Left lung (tissue), 10 donors: ENCODE results near the gene UST. TPM values are rescaled to one million over a fixed set of nuclear protein-coding genes. Genes with fewer than 3 reads are reported as not detected.

Experiments used
- ATAC-seq: fragments of 200-7000 bp; cut with Tn5 transposase; one replicate; pipeline ENCODE4 v1.9.1; 2020; ENCODE audit warnings: moderate library complexity
- DNase-seq, 4 donors: peaks; one replicate each; pipeline ENCODE4 v3.0.0-alpha.2; 2013 to 2020
- H3K27ac ChIP-seq, 2 donors: fragments of 200-600 bp; sonication (generic) in 1 of 2; one replicate each; pipeline versions ENCODE4 v1.5.0 to v1.8.0; 2020 to 2021
- H3K27me3 ChIP-seq, 2 donors: fragments of 200-600 bp; sonication (generic) in 1 of 2; one replicate each; pipeline versions ENCODE4 v1.5.0 to v1.8.0; 2020 to 2021
- H3K36me3 ChIP-seq, 2 donors: fragments of 200-600 bp; sonication (generic) in 1 of 2; one replicate each; pipeline versions ENCODE4 v1.5.0 to v1.8.0; 2020 to 2021
- H3K4me1 ChIP-seq, 2 donors: fragments of 200-600 bp; one replicate each; pipeline ENCODE4 v1.8.0; 2021
- H3K4me3 ChIP-seq, 2 donors: fragments of 200-600 bp; sonication (generic) in 1 of 2; one replicate each; pipeline versions ENCODE4 v1.5.0 to v1.8.0; 2020 to 2021; ENCODE audit warnings: mild to moderate bottlenecking in 1 of 2
- H3K9me3 ChIP-seq, 2 donors: fragments of 200-600 bp; sonication (generic) in 1 of 2; one replicate each; pipeline versions ENCODE4 v1.5.0 to v1.8.0; 2020 to 2021
- CTCF ChIP-seq, 2 donors: fragments of 200-600 bp; sonication (generic) in 1 of 2; IDR thresholded peaks; one replicate each; pipeline versions ENCODE4 v1.5.0 to v1.8.0; 2021; ENCODE audit warnings: antibody characterized with exemption in 2 of 2
- intact Hi-C, 2 donors: fragments of 100-400 bp; cut with DNase I; formaldehyde crosslinking; loops; one replicate each; pipeline versions ENCODE4 v1.11.2 to v1.14.2; 2022
- polyA plus RNA-seq, 6 donors: library from polyadenylated mRNA; unstranded; fragments of 120-200 nt; gene quantifications; one replicate each; pipeline ENCODE4 v1.2.1, GENCODE V29; 2013; ENCODE audit not compliant: insufficient read length in 6 of 6
- total RNA-seq, 2 donors: library from RNA; stranded (reverse); fragmentation: NEBNext Ultra II Directional; extraction: Animal tissue kit (Norgen Biotek cat#: 25700); gene quantifications; one replicate each; pipeline ENCODE4 v1.2.1, GENCODE V29; 2021
- donor health status: DM: no; HTN: yes; CAD: no.
- donor health status: DM: no; HTN: no; CAD: no.

The UST gene
- total and polyA plus RNA-seq, 8 donors: 7.4 to 17.0 (median 9.5) TPM

DNA sequence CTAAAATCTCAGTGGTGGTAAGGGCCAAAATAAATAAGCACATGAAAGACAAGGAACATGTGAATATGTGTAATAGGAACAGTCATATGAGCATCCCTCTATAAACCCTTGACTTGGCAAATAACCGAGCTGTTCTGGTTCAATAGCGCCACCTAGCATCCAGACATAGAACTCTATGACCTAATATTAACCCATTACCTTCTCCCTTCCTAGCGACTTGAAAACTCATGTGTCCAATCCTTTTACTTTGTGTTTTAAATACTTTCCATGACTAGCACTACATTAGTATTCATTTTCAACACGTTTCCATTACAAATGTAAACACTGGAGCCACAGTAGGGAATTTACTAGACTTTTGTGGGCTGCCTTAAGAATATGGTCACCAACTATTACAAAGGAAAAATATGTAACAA is 279.7 kb downstream of the UST start:
- no peak overlapping the region for H3K27ac ChIP-seq
- DNase-seq (peak in 1 of 4 donors; percentile 22), ATAC-seq (peak; percentile 67)
- intact Hi-C loops: no loop called here
- H3K27me3 ChIP-seq: no peaks in the 10 kb centered on the region
- no peak overlapping the region for H3K4me3 ChIP-seq
- H3K9me3 ChIP-seq: peaks cover 0 to 4% of the 10 kb centered on the region in 2 donors
- no peaks in the 10 kb centered on the region for H3K36me3 ChIP-seq
- peaks cover 5 to 6% of the 10 kb centered on the region in 2 donors for H3K4me1 ChIP-seq
- peak; percentile 20 to 31 for TF ChIP-seq CTCF (IDR thresholded peaks at IDR 0.05)

DNA sequence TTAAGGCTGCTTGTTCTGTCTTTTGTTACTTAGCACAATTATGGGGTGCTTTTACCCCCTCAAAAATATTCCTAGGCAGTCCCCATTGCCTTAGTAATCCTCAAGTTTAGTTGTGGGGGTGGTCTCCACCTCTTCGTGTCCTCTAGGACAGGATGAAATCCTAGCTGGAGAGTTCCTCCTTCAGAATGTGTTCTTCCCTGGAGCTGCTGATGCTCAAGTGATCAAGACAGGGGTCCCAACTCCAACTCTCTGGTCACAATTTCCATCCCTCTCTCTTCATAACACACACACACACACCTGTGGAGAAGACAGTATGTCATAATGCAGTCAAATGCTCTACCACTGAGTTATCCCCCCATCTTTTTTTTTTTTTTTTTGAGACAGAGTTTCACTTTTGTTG is 280.7 kb downstream of the UST start:
- no peak for TF ChIP-seq CTCF (IDR thresholded peaks at IDR 0.05)
- Histone ChIP-seq H3K36me3 (no peaks in the 10 kb centered on the region), H3K9me3 (peaks cover 0 to 4% of the 10 kb centered on the region in 2 donors), H3K27ac (no peak overlapping the region), H3K27me3 (no peaks in the 10 kb centered on the region), H3K4me3 (no peak overlapping the region), H3K4me1 (peaks cover 5 to 6% of the 10 kb centered on the region in 2 donors)
- intact Hi-C loops: no loop called here
- no peak for ATAC-seq
- no peak for DNase-seq

DNA sequence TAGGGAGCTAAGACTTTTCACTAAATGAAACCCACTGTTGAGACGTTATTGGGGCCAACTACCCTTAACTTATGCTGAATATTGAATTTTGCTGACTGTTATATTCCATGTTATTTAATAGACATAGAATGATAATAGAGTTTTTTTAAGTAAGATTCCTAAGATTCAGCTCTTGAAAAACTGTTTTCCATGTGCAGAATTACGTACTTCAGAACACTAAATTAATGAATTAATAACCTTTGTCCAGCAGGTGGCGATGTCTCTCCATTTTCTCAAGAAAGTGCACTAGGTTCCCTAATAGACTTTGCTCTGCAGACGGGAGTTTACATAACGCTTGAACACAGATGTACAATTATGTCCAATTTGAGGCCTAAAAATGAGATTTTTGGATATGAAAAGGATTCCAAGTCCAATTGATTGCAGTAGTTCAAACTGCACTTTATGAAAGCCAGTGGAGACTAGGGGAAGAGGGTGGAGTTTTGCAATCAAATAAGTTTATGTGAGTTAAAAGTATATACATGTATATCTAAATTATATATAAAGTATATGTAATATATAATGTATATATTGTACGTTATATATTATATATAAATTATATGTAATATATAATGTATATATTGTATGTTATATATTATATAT is 282.1 kb downstream of the UST start:
- DNase-seq (peak in 3 of 4 donors; percentile 48 to 92 (median 82)), ATAC-seq (peak; percentile 80)
- peaks cover 5 to 6% of the 10 kb centered on the region in 2 donors for H3K4me1 ChIP-seq
- TF ChIP-seq CTCF (IDR thresholded peaks at IDR 0.05): peak; percentile 57 to 67
- intact Hi-C loops: no loop called here
- H3K27ac ChIP-seq: no peak overlapping the region
- no peaks in the 10 kb centered on the region for H3K27me3 ChIP-seq
- H3K9me3 ChIP-seq: peaks cover 0 to 4% of the 10 kb centered on the region in 2 donors
- no peaks in the 10 kb centered on the region for H3K36me3 ChIP-seq
- H3K4me3 ChIP-seq: no peak overlapping the region

DNA sequence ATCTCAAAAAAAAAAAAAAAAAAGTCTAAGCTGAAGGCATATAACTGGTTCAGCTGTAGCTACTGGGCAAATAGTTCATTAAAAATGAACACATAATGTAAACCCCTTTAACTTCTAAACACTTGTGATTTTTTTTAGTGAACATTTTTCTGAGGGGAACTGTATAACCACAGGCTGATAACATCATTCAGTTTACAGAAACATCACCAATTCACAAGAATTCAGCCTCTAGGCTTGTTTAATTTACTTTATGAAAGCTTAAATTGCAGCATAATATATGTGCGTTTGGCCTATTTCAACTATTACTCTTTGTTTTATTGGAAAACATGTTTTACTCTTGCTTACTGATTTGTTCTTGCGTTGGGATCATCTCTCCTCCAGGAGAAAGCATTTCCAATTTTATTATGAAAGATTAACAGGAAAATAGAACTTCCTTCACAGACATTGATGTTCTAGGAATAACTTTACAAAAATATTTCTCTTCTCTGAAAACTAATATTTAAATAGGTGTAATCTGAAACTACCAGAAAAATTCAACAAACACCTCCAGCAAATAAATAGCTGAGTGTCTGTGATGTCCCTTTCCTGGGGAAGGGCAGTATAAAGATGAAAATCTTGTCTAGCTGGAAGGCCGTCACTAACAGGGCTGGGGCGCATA is 284.5 kb downstream of the UST start:
- intact Hi-C loops: loop anchor here in 1 of 2 donors (10.0 kb wide), 2 partner anchors 403 to 483 kb away; no protein-coding TSS in a partner anchor
- ATAC-seq (no peak), DNase-seq (no peak)
- Histone ChIP-seq H3K36me3 (no peaks in the 10 kb centered on the region), H3K27me3 (no peaks in the 10 kb centered on the region), H3K4me3 (no peak overlapping the region), H3K4me1 (peaks cover 5 to 6% of the 10 kb centered on the region in 2 donors), H3K27ac (no peak overlapping the region), H3K9me3 (peaks cover 0 to 3% of the 10 kb centered on the region in 2 donors)
- TF ChIP-seq CTCF (IDR thresholded peaks at IDR 0.05): no peak

GRCh38 chr6:149031859-149032598 is 285.2 kb downstream of the UST start:
- H3K4me3 ChIP-seq: no peak overlapping the region
- no peaks in the 10 kb centered on the region for H3K27me3 ChIP-seq
- H3K36me3 ChIP-seq: no peaks in the 10 kb centered on the region
- no peak for TF ChIP-seq CTCF (IDR thresholded peaks at IDR 0.05)
- H3K27ac ChIP-seq: no peak overlapping the region
- ATAC-seq (peak; percentile 50), DNase-seq (no peak)
- H3K9me3 ChIP-seq: no peaks in the 10 kb centered on the region
- intact Hi-C loops: loop anchor here in 1 of 2 donors (10.0 kb wide), 2 partner anchors 403 to 483 kb away; no protein-coding TSS in a partner anchor
- H3K4me1 ChIP-seq: peaks cover 5 to 6% of the 10 kb centered on the region in 2 donors
